ENCODE results near the gene IQSEC1.
A peak's percentile ranks its signal among the peaks of the same experiment; 100 is the strongest.

IQSEC1 gene

GRCh38 chr3:13073326-13074005 lies at the start of gene IQSEC1:
Gene IQSEC1 (minus strand): TSS chr3:13073429. CDS start chr3:13073014, 415 bp downstream.
- peak; percentile 85 for DNase-seq

GRCh38 chr3:13122081-13123012 lies 49.1 kb upstream of the IQSEC1 start:
- peak; percentile 4 for DNase-seq

- DNase-seq: peak; percentile 7
Observed at GRCh38 chr3:13121553-13122001, 48.3 kb upstream of the IQSEC1 start.

GRCh38 chr3:13120928-13121552 lies 47.8 kb upstream of the IQSEC1 start:
- peak; percentile 12 for DNase-seq

- DNase-seq: peak; percentile 5
Observed at GRCh38 chr3:13120289-13120927, 47.2 kb upstream of the IQSEC1 start.

GRCh38 chr3:13119471-13120220 lies 46.4 kb upstream of the IQSEC1 start:
- DNase-seq: peak; percentile 9

- DNase-seq: no peak
Observed at GRCh38 chr3:13116426-13116825, 43.2 kb upstream of the IQSEC1 start.

- DNase-seq: no peak
Observed at GRCh38 chr3:13115991-13116390, 42.8 kb upstream of the IQSEC1 start.

- DNase-seq: peak; percentile 4
Observed at GRCh38 chr3:13115576-13115910, 42.3 kb upstream of the IQSEC1 start.

- DNase-seq: peak; percentile 13
Observed at GRCh38 chr3:13114811-13115575, 41.8 kb upstream of the IQSEC1 start.

- peak; percentile 6 for DNase-seq
Observed at GRCh38 chr3:13113346-13114330, 40.4 kb upstream of the IQSEC1 start.

GRCh38 chr3:13112521-13113345 lies 39.5 kb upstream of the IQSEC1 start:
- peak; percentile 4 for DNase-seq

GRCh38 chr3:13111873-13112520 lies 38.8 kb upstream of the IQSEC1 start:
- peak; percentile 12 for DNase-seq

GRCh38 chr3:13111173-13111872 lies 38.1 kb upstream of the IQSEC1 start:
- peak; percentile 5 for DNase-seq

GRCh38 chr3:13110678-13111116 lies 37.5 kb upstream of the IQSEC1 start:
- peak; percentile 42 for DNase-seq

GRCh38 chr3:13109516-13109915 lies 36.3 kb upstream of the IQSEC1 start:
- DNase-seq: no peak

- peak; percentile 4 for DNase-seq
Observed at GRCh38 chr3:13108861-13109260, 35.6 kb upstream of the IQSEC1 start.

- peak; percentile 11 for DNase-seq
Observed at GRCh38 chr3:13107661-13108060, 34.4 kb upstream of the IQSEC1 start.
